GM23338 (cell line): ENCODE measurements around the gene DOCK2. TPM values are rescaled to one million over a fixed set of nuclear protein-coding genes. Genes with fewer than 3 reads are reported as not detected.

ENCODE experiments used
- ATAC-seq: fragments of 200-7000 bp; cut with Tn5 transposase; 3 replicates; pipeline ENCODE4 v1.9.1; 2020
- DNase-seq: peaks from one replicate; pipeline ENCODE4 v3.0.0-alpha.2; 2015; ENCODE audit warnings: low spot score
- H2AFZ ChIP-seq: fragments of 200-600 bp; sonication (generic); 2 replicates; pipeline ENCODE4 v1.8.0; 2016; ENCODE audit warnings: antibody characterized with exemption, mild to moderate bottlenecking, moderate library complexity
- H3F3A ChIP-seq: fragments of 200-600 bp; sonication (generic); replicated peaks from 2 replicates; pipeline ENCODE4 v1.8.0; 2017; ENCODE audit warnings: antibody characterized with exemption, mixed run types, low read depth
- H3K27ac ChIP-seq: fragments of 200-600 bp; sonication (generic); 2 replicates; pipeline ENCODE4 v1.6.1; 2016; ENCODE audit warnings: low read depth
- H3K27me3 ChIP-seq: fragments of 200-600 bp; sonication (generic); 2 replicates; pipeline ENCODE4 v1.8.0; 2016; ENCODE audit warnings: mild to moderate bottlenecking, mixed run types, moderate library complexity; ENCODE audit not compliant: insufficient read depth
- H3K36me3 ChIP-seq: fragments of 200-600 bp; sonication (generic); 2 replicates; pipeline ENCODE4 v1.8.0; 2016; ENCODE audit warnings: mild to moderate bottlenecking; ENCODE audit not compliant: insufficient read depth
- H3K4me1 ChIP-seq: fragments of 200-600 bp; sonication (generic); 2 replicates; pipeline ENCODE4 v1.8.0; 2016; ENCODE audit warnings: mild to moderate bottlenecking, moderate library complexity; ENCODE audit not compliant: insufficient read depth
- H3K4me2 ChIP-seq: fragments of 200-600 bp; sonication (generic); 2 replicates; pipeline ENCODE4 v1.7.1; 2017; ENCODE audit warnings: mixed run types
- H3K4me3 ChIP-seq: fragments of 200-600 bp; sonication (generic); 2 replicates; pipeline ENCODE4 v1.6.1; 2016; ENCODE audit warnings: mixed run types
- H3K79me2 ChIP-seq: fragments of 200-600 bp; sonication (generic); replicated peaks from 2 replicates; pipeline ENCODE4 v1.8.0; 2017; ENCODE audit warnings: mild to moderate bottlenecking; ENCODE audit not compliant: insufficient read depth
- H3K9me2 ChIP-seq: fragments of 200-600 bp; sonication (generic); 2 replicates; pipeline ENCODE4 v1.8.0; 2017; ENCODE audit not compliant: insufficient read depth
- H4K20me1 ChIP-seq: fragments of 200-600 bp; sonication (generic); replicated peaks from 2 replicates; pipeline ENCODE4 v1.8.0; 2017; ENCODE audit warnings: mild to moderate bottlenecking; ENCODE audit not compliant: insufficient read depth
- H3K27ac Mint-ChIP-seq: 2 replicates; pipeline ENCODE4 v1.8.0; 2020; ENCODE audit warnings: inconsistent platforms, mild to moderate bottlenecking, moderate library complexity, mixed read lengths
- H3K27me3 Mint-ChIP-seq: 3 replicates; pipeline ENCODE4 v1.8.0; 2022; ENCODE audit warnings: low read depth, mild to moderate bottlenecking, moderate library complexity, mixed read lengths, inconsistent platforms; ENCODE audit not compliant: insufficient read depth, poor library complexity
- H3K36me3 Mint-ChIP-seq: 3 replicates; pipeline ENCODE4 v1.8.0; 2021; ENCODE audit warnings: low read depth, mild to moderate bottlenecking, inconsistent platforms, moderate library complexity, mixed read lengths
- H3K4me1 Mint-ChIP-seq: 3 replicates; pipeline ENCODE4 v1.8.0; 2020; ENCODE audit warnings: mild to moderate bottlenecking, inconsistent platforms, mixed read lengths
- H3K4me3 Mint-ChIP-seq: 3 replicates; pipeline ENCODE4 v1.8.0; 2021; ENCODE audit warnings: moderate library complexity, mild to moderate bottlenecking, inconsistent platforms, mixed read lengths
- H3K9me3 Mint-ChIP-seq: 3 replicates; pipeline ENCODE4 v1.8.0; 2020; ENCODE audit warnings: moderate library complexity, mild to moderate bottlenecking, inconsistent platforms, mixed read lengths
- CREB1 ChIP-seq: fragments of 250-450 bp; sonication (Bioruptor Pico); IDR thresholded peaks from 2 replicates; pipeline ENCODE4 v1.5.0; 2020; ENCODE audit warnings: low read depth, mild to moderate bottlenecking, moderate library complexity
- EZH2phosphoT487 ChIP-seq: fragments of 200-600 bp; sonication (generic); IDR thresholded peaks from one replicate; pipeline ENCODE4 v1.8.1; 2018; ENCODE audit warnings: antibody characterized with exemption; ENCODE audit not compliant: unreplicated experiment
- JUNB ChIP-seq: IDR thresholded peaks from one replicate; pipeline ENCODE4 v1.6.1; 2016; ENCODE audit warnings: antibody characterized with exemption; ENCODE audit not compliant: unreplicated experiment
- NANOG ChIP-seq: IDR thresholded peaks from 2 replicates; pipeline ENCODE4 v1.6.1; 2016; ENCODE audit warnings: antibody characterized with exemption, borderline replicate concordance
- POLR2AphosphoS5 ChIP-seq: IDR thresholded peaks from 2 replicates; pipeline ENCODE4 v1.6.1; 2016; ENCODE audit warnings: antibody characterized with exemption, low read depth
- ZNF114 ChIP-seq: fragments of 250-450 bp; sonication (Bioruptor Pico); IDR thresholded peaks from 2 replicates; pipeline ENCODE4 v1.5.0; 2020; ENCODE audit warnings: mild to moderate bottlenecking, moderate library complexity
- ZNF331 ChIP-seq: fragments of 250-450 bp; sonication (Bioruptor Pico); IDR thresholded peaks from 2 replicates; pipeline ENCODE4 v1.5.0; 2020; ENCODE audit warnings: low read depth, mild to moderate bottlenecking, moderate library complexity
- polyA plus RNA-seq: library from polyadenylated mRNA; unstranded; fragments of >200 nt; fragmentation: Nextera tagmentation; extraction: Ambion mirVana; gene quantifications from 2 replicates; pipeline ENCODE4 v1.2.1, GENCODE V29; 2016
- total RNA-seq: library from RNA; depleted of rRNA; stranded (reverse); fragments of >200 nt; shearing (Covaris generic); gene quantifications from 2 replicates; pipeline ENCODE4 v1.2.3, GENCODE V29; 2014
- TF ChIP-seq, protein P1 (sequence below): IDR thresholded peaks from one replicate; pipeline ENCODE4 v1.6.1; 2018; ENCODE audit warnings: antibody characterized with exemption; ENCODE audit not compliant: unreplicated experiment
- TF ChIP-seq, protein P2 (sequence below): IDR thresholded peaks from 2 replicates; pipeline ENCODE4 v1.6.1; 2016; ENCODE audit warnings: antibody characterized with exemption

The DOCK2 gene
- total and polyA plus RNA-seq, 2 experiments from 2014 or later = 3.7 to 9.4 TPM

DNA sequence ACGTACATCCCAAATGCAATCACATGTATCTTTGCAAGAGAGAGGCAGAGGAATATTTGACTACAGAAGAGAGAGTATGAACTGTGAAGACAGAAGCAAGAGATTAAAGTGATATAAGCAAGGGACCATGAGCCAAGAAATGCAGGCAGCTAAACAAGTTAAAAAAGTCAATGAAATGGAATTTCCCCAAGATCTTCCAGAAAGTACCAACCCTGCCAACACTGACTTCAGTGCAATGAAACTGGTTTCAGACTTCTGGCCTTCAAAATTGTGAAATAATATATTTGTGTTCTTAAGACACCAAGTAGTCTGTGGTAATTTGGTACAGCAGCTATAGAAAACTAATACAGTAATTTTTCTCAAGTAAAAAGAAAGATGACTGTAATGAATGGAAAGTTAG, 489.6 kb downstream of the DOCK2 start:
- Mint-ChIP-seq H3K27ac (no peak overlapping the region), H3K9me3 (peaks cover 17% of the 10 kb centered on the region; the same call in 2 of the 3 replicates), H3K4me3 (no peak overlapping the region), H3K27me3 (no peaks in the 10 kb centered on the region), H3K4me1 (no peaks in the 10 kb centered on the region), H3K36me3 (0 out of 3 replicates have a peak, but pooled peaks cover 2% of the 10 kb centered on the region)
- no peaks in the 10 kb centered on the region for H4K20me1 ChIP-seq
- no peaks in the 10 kb centered on the region for H3K36me3 ChIP-seq
- H3K79me2 ChIP-seq = no peaks in the 10 kb centered on the region
- TF ChIP-seq ZNF331 (CRISPR knock-in tag) = no peak
- TF ChIP-seq, protein P1, sequence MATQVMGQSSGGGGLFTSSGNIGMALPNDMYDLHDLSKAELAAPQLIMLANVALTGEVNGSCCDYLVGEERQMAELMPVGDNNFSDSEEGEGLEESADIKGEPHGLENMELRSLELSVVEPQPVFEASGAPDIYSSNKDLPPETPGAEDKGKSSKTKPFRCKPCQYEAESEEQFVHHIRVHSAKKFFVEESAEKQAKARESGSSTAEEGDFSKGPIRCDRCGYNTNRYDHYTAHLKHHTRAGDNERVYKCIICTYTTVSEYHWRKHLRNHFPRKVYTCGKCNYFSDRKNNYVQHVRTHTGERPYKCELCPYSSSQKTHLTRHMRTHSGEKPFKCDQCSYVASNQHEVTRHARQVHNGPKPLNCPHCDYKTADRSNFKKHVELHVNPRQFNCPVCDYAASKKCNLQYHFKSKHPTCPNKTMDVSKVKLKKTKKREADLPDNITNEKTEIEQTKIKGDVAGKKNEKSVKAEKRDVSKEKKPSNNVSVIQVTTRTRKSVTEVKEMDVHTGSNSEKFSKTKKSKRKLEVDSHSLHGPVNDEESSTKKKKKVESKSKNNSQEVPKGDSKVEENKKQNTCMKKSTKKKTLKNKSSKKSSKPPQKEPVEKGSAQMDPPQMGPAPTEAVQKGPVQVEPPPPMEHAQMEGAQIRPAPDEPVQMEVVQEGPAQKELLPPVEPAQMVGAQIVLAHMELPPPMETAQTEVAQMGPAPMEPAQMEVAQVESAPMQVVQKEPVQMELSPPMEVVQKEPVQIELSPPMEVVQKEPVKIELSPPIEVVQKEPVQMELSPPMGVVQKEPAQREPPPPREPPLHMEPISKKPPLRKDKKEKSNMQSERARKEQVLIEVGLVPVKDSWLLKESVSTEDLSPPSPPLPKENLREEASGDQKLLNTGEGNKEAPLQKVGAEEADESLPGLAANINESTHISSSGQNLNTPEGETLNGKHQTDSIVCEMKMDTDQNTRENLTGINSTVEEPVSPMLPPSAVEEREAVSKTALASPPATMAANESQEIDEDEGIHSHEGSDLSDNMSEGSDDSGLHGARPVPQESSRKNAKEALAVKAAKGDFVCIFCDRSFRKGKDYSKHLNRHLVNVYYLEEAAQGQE = no peak
- TF ChIP-seq, protein P2, sequence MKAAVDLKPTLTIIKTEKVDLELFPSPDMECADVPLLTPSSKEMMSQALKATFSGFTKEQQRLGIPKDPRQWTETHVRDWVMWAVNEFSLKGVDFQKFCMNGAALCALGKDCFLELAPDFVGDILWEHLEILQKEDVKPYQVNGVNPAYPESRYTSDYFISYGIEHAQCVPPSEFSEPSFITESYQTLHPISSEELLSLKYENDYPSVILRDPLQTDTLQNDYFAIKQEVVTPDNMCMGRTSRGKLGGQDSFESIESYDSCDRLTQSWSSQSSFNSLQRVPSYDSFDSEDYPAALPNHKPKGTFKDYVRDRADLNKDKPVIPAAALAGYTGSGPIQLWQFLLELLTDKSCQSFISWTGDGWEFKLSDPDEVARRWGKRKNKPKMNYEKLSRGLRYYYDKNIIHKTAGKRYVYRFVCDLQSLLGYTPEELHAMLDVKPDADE = no peak
- no peak overlapping the region for H3K4me2 ChIP-seq
- no peak overlapping the region for H3K27ac ChIP-seq
- H3K4me3 ChIP-seq = no peak overlapping the region
- H3F3A ChIP-seq = no peaks in the 10 kb centered on the region
- H3K9me2 ChIP-seq = no peaks in the 10 kb centered on the region
- no peak overlapping the region for H2AFZ ChIP-seq
- no peaks in the 10 kb centered on the region for H3K27me3 ChIP-seq
- no peak for DNase-seq
- H3K4me1 ChIP-seq = no peaks in the 10 kb centered on the region
- ATAC-seq = no peak

DNA sequence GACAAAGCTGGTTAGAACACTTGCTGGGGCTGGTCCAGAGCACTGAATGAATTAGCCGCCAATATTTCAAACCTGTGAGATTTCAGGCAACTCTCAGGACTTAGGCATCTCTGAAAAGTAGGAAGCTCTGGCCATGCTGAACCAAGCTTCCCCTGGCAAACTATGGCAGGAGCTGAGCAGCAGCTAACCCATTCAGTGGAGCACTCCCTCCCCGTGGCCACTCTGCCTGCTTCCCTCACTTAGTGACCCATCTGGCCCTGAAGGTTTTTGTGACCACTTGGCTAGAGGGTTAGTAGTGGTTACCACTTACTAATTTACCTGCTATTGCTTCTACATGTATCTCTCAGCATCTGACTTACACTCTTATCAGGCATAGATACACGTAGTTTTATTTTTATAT, 494.2 kb downstream of the DOCK2 start:
- 0 out of 3 replicates have a peak, but pooled peaks cover 2% of the 10 kb centered on the region for H3K36me3 Mint-ChIP-seq
- H3K27ac ChIP-seq = no peak overlapping the region
- no peak overlapping the region for H3K4me2 ChIP-seq
- no peak overlapping the region for H3K4me3 ChIP-seq
- no peaks in the 10 kb centered on the region for H3K79me2 ChIP-seq
- H3K27ac Mint-ChIP-seq = no peak overlapping the region
- DNase-seq = no peak
- H4K20me1 ChIP-seq = no peaks in the 10 kb centered on the region
- no peaks in the 10 kb centered on the region for H3F3A ChIP-seq
- no peak overlapping the region for H3K4me3 Mint-ChIP-seq
- H3K4me1 ChIP-seq = no peaks in the 10 kb centered on the region
- H3K9me2 ChIP-seq = 0 out of 2 replicates have a peak, but pooled peaks cover 3% of the 10 kb centered on the region
- H3K9me3 Mint-ChIP-seq = peaks cover 13% of the 10 kb centered on the region; the same call in 2 of the 3 replicates
- no peaks in the 10 kb centered on the region for H3K27me3 Mint-ChIP-seq
- H3K27me3 ChIP-seq = no peaks in the 10 kb centered on the region
- no peak for TF ChIP-seq NANOG
- TF ChIP-seq POLR2AphosphoS5 = no peak
- TF ChIP-seq JUNB = no peak
- no peak for TF ChIP-seq CREB1 (CRISPR knock-in tag)
- TF ChIP-seq EZH2phosphoT487 = no peak
- no peak for TF ChIP-seq ZNF114 (CRISPR knock-in tag)
- ATAC-seq = no peak
- H3K36me3 ChIP-seq = no peaks in the 10 kb centered on the region
- H2AFZ ChIP-seq = no peak overlapping the region
- no peaks in the 10 kb centered on the region for H3K4me1 Mint-ChIP-seq
